ENCODE measurements around the gene STRA8.

- no peak for TF ChIP-seq CTCF (IDR thresholded peaks at IDR 0.05; ENCODE audit: low read depth, low read length)
- TF ChIP-seq MYC (IDR thresholded peaks at IDR 0.05; ENCODE audit: low read depth, low read length), result no peak
- no peak for TF ChIP-seq MAX (IDR thresholded peaks at IDR 0.05; ENCODE audit: low read depth, low read length)
Measured at GRCh38 chr7:135188298-135188984, 45.2 kb upstream of the STRA8 start.
